T-helper 2 cell (primary cell): ENCODE results near the gene ACACB.

Experiments used
- DNase-seq, 5 experiments: peaks; one replicate each; pipeline versions ENCODE4 v3.0.0 to v3.0.0-alpha.2; 2012 to 2022

Gene ACACB

DNA sequence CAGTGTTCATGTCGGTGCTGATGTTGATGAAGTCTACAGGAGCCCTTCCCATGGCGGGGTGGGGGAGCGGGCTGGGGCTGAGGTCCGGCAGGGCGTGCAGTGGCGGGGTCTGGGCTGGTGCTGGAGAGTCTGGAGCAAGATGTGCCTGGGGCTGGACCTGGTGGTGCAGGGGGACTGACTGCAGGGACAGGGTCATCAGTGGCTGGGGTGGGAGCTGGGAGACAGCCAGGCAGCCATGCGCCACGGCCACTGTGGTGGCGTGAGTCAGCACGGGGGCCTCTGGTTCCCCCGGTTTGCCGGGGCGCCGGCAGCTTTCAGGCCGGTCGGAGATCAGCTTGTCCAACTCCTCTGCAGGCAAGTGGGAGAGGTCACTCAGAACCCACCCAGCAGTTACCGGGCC, 165.1 kb downstream of the ACACB start:
- no peak for DNase-seq

DNA sequence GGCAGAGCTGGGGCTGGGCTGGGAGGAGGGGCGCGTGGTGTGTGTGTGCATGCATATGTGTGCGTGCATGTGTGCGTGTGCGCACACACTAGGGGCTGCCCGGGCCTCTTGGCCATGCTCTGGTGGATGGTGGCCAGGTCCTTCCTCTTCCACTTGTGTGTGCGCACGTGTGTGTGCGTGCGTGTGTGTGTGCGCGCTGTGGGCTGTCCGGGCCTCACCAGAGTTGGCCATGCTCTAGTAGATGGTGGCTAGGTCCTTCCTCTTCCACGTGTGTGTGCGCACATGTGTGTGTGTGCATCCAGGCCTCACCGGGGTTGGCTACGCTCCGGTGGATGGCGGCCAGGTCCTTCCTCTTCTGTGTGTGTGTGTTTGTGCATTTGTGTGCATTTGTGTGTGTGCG, 168.0 kb downstream of the ACACB start:
- no peak for DNase-seq

GRCh38 chr12:109286252-109286651, 169.9 kb downstream of the ACACB start:
- DNase-seq: no peak

- DNase-seq: no peak
These were observed 170.3 kb downstream of the ACACB start for GRCh38 chr12:109286652-109287051.

GRCh38 chr12:109287181-109287580, 170.8 kb downstream of the ACACB start:
- DNase-seq: no peak

GRCh38 chr12:109287811-109288469, 171.6 kb downstream of the ACACB start:
- DNase-seq: no peak

- DNase-seq: no peak
These were observed 172.2 kb downstream of the ACACB start for GRCh38 chr12:109288571-109288970.

DNA sequence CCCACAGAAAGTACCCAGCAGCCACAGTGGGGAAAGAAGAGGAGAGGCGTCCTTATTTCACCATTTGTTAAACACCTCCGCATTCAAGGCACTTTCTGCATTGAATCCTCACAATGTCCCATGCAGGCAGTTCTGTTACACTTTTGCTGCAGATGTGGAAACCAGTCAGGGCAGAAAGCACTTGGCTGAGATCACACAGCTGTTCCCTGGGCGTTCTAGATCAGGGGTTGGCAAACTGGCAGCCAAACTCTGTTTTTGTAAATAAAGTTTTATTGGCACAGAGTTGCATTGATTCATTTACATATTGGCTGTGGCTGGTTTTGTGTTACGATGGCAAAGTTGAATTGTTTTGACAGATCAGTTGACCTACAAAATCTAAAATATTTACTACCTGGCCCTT, 172.6 kb downstream of the ACACB start:
- no peak for DNase-seq

DNA sequence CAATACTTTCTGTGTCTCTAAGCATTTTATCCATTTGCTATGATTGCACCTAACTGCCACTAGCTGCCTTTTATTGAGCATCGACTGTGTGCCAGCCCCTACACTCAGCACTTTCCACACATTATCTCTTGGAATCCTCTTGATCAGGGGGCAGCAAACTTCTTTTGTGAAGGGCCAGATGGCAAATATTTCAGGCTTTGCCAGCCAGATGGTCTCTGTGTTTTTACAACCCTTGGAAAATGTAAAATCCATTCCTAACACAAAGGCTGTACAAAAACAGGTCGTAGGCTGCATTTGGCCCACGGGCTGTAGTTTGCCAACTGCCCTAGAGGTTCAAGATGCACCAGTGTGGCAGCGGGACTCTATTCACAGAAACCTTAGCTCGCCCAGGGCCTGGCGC, 173.2 kb downstream of the ACACB start:
- DNase-seq: no peak

- DNase-seq: no peak
These were observed 173.7 kb downstream of the ACACB start for GRCh38 chr12:109290061-109290460.

GRCh38 chr12:109291117-109291516, 174.7 kb downstream of the ACACB start:
- DNase-seq: no peak

GRCh38 chr12:109291521-109292341, 175.3 kb downstream of the ACACB start:
- DNase-seq: no peak

DNA sequence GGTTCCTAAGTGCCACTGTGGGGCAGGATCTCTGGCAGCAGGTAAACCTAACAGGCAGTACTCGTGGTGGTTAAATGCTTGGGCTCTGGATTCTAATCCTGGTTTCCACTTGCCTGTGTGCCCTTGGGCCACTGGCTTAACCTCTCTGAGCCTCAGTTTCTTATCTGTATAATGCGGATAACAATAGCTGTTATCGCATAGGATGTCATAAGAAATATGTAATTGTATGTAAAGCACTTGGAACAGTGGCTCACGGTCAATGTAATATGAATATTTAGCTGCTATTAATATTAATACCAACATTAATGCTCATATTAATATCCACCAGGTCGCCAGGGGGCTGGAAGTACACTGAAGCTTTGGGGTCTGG, 175.9 kb downstream of the ACACB start:
- DNase-seq: no peak

- no peak for DNase-seq
These were observed 176.7 kb downstream of the ACACB start for GRCh38 chr12:109293106-109293505.

- no peak for DNase-seq
These were observed 178.0 kb downstream of the ACACB start for GRCh38 chr12:109294286-109294796.

DNA sequence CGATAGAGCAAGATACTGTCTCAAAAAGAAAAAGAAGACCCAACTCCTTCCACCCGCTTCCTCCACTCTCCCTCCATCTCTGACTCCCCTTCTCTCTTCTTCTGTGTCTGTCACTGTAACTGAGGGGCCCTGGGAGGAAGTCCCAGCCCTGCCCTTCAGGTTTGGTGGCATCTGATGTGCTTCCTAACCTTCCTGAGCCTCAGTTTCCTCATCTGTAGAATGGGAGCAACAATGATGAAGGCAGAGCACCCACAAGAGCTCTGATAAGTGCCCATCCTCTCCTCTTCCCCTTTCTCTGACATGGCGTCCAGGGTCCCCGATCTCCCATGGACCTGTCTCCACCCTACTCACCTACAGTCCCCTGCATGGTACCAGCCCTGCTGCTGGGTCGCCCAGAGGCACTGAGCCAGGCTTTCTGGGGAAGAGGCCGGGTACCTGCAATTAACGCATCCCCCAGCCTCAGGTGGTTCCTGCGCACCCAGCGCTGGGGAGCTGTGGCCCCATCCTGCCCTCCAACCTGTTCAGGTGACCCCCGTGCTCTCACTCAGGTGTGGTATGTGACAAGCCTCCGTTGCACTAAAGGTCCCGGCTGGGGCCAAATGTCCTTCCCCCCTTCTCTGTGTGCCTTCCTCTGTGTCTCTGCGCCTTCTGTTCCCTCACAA, 179.5 kb downstream of the ACACB start:
- DNase-seq: no peak

GRCh38 chr12:109296431-109296830, 180.0 kb downstream of the ACACB start:
- DNase-seq: no peak

GRCh38 chr12:109299849-109300248, 183.5 kb downstream of the ACACB start:
- no peak for DNase-seq

DNA sequence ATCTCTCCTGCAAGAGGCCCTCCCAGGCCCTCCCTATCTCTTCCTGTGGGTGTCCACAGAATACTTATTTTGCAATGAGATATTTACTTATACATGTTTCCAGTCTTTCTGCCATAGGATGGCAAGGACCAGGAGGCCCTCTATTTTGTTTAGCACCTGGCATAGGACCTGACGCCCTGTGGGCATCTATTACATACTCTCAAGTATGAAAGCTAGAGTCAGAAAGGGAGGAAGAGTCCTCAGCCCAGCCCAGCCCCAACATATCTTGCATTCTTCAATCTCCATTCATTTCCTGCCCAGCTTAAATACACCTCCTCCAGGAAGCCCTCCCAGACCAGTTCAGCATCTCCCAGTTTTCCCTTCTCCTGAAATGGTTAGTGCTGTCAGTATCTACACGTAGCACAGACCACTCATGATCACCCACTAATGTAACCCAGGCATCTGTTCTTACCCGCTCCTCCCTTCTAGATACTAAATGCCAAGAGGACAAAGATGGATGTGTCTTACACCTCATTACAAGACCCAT, 185.3 kb downstream of the ACACB start:
- DNase-seq: no peak

- DNase-seq: peak in 1 of 5 experiments; percentile 26
These were observed 186.0 kb downstream of the ACACB start for GRCh38 chr12:109302358-109302757.

GRCh38 chr12:109302770-109303169, 186.4 kb downstream of the ACACB start:
- DNase-seq: no peak

GRCh38 chr12:109304485-109304884, 188.1 kb downstream of the ACACB start:
- no peak for DNase-seq

DNA sequence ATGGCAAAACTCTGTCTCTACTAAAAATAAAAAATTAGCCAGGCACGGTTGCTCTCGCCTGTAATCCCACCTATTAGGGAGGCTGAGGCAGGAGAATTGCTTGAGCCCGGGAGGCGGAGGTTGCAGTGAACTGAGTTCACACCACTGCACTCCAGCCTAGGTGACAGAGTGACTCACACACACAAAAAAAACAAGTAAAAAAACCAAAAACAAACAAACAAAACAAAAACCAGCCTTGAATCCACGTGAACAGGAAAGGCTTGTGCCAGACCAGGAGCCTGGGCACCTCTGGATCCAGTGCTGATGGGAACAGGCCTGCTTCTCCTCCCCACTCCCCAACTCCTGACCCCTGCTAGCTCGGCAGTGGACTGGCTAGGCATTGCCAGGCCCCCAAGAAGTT, 189.2 kb downstream of the ACACB start:
- no peak for DNase-seq
